ENCODE data around the gene UBE2Q1.
A peak's percentile ranks its signal among the peaks of the same experiment; 100 is the strongest.

UBE2Q1 gene

GRCh38 chr1:154581766-154582165 is 23.3 kb upstream of the UBE2Q1 start:
- DNase-seq = no peak
- intact Hi-C loops (cut with DNase I) = no loop called here

- intact Hi-C loops (cut with DNase I) = no loop called here
- no peak for DNase-seq
Observed at GRCh38 chr1:154579374-154579773, 20.9 kb upstream of the UBE2Q1 start.

GRCh38 chr1:154578058-154578418 is 19.6 kb upstream of the UBE2Q1 start:
- DNase-seq = no peak
- intact Hi-C loops (cut with DNase I) = no loop called here

GRCh38 chr1:154577346-154578057 is 19.0 kb upstream of the UBE2Q1 start:
- intact Hi-C loops (cut with DNase I) = no loop called here
- DNase-seq = peak in 5 of 42 donors; percentile 30 to 64 (median 49)

GRCh38 chr1:154575951-154576566 is 17.6 kb upstream of the UBE2Q1 start:
- DNase-seq = peak in 1 of 42 donors; percentile 23
- intact Hi-C loops (cut with DNase I) = no loop called here

- intact Hi-C loops (cut with DNase I) = no loop called here
- DNase-seq = peak in 39 of 42 donors; percentile 31 to 88 (median 65)
Observed at GRCh38 chr1:154575147-154575927, 16.9 kb upstream of the UBE2Q1 start.

- DNase-seq = peak in 3 of 42 donors; percentile 30 to 48 (median 41)
- intact Hi-C loops (cut with DNase I) = no loop called here
Observed at GRCh38 chr1:154574716-154575115, 16.3 kb upstream of the UBE2Q1 start.

- DNase-seq = peak in 20 of 42 donors; percentile 37 to 84 (median 56)
Observed at GRCh38 chr1:154573168-154573510, 14.7 kb upstream of the UBE2Q1 start.

GRCh38 chr1:154572468-154573167 is 14.2 kb upstream of the UBE2Q1 start:
- intact Hi-C loops (cut with DNase I) = no loop called here
- DNase-seq = no peak

More at GRCh38 chr1:154573168-154573510, 14.7 kb upstream of the UBE2Q1 start:
- intact Hi-C loops (cut with DNase I) = no loop called here

- no peak for DNase-seq
- intact Hi-C loops (cut with DNase I) = no loop called here
Observed at GRCh38 chr1:154571964-154572288, 13.5 kb upstream of the UBE2Q1 start.

- intact Hi-C loops (cut with DNase I) = no loop called here
- DNase-seq = no peak
Observed at GRCh38 chr1:154571244-154571963, 12.9 kb upstream of the UBE2Q1 start.

GRCh38 chr1:154568157-154568815 is 9.8 kb upstream of the UBE2Q1 start:
- DNase-seq = no peak
- intact Hi-C loops (cut with DNase I) = no loop called here

GRCh38 chr1:154567386-154568156 is 9.1 kb upstream of the UBE2Q1 start, which contains the start of gene CHRNB2:
TSS of gene CHRNB2 (plus strand) at chr1:154567778. CDS start at chr1:154568045, 267 bp downstream.
- intact Hi-C loops (cut with DNase I) = no loop called here

GRCh38 chr1:154565876-154566275 is 7.4 kb upstream of the UBE2Q1 start:
- intact Hi-C loops (cut with DNase I) = no loop called here
- DNase-seq = no peak

More at GRCh38 chr1:154567386-154568156, 9.1 kb upstream of the UBE2Q1 start, which contains the start of gene CHRNB2:
- peak; percentile 32 to 86 (median 71) for DNase-seq

- intact Hi-C loops (cut with DNase I) = loop anchor here (5.0 kb wide), 5 partner anchors 48 to 378 kb away; partner anchors contain the start of genes ADAR, KCNN3, PMVK and UBAP2L
- peak; percentile 77 to 97 (median 92) for DNase-seq
Observed at GRCh38 chr1:154559466-154560044, 1.1 kb upstream of the UBE2Q1 start.

- intact Hi-C loops (cut with DNase I) = loop anchor here (5.0 kb wide), 5 partner anchors 48 to 378 kb away; partner anchors contain the start of genes ADAR, KCNN3, PMVK and UBAP2L
- peak; percentile 98 to 100 (median 99) for DNase-seq
Observed at GRCh38 chr1:154558720-154559465, 431 bp upstream of the UBE2Q1 start.
